Hindlimb muscle (tissue), 1 donor: ENCODE results near the gene UBE2Z. TPM values are rescaled to one million over a fixed set of nuclear protein-coding genes. Genes with fewer than 3 reads are reported as not detected.
"Not testable (repeated sequence)": the region's sequence is repeated elsewhere in the genome, so short reads cannot be mapped to it uniquely, and the experiment has no call there.

Source experiments
- DNase-seq: peaks from one replicate; pipeline ENCODE4 v3.0.0-alpha.2; 2013
- polyA plus RNA-seq: library from polyadenylated mRNA; unstranded; fragments of 120-200 nt; gene quantifications from one replicate; pipeline ENCODE4 v1.2.1, GENCODE V29; 2013; ENCODE audit not compliant: insufficient read length

The UBE2Z gene
- polyA plus RNA-seq = 54.1 TPM

GRCh38 chr17:48908047-48908843 is at the start of gene UBE2Z:
Gene UBE2Z, plus strand, starts transcription at chr17:48908407. Its CDS starts 97 bp downstream, at chr17:48908504.
- peak; percentile 96 for DNase-seq

- DNase-seq = no peak
Observed at GRCh38 chr17:48860034-48860433, 48.2 kb upstream of the UBE2Z start.

- DNase-seq = no peak
Observed at GRCh38 chr17:48860456-48860855, 47.8 kb upstream of the UBE2Z start.

- no peak for DNase-seq
Observed at GRCh38 chr17:48868916-48869500, 39.2 kb upstream of the UBE2Z start.

- DNase-seq = no peak
Observed at GRCh38 chr17:48869821-48870318, 38.3 kb upstream of the UBE2Z start.

GRCh38 chr17:48871035-48871550 is 37.1 kb upstream of the UBE2Z start:
- DNase-seq = no peak

GRCh38 chr17:48871551-48872351 is 36.5 kb upstream of the UBE2Z start:
- DNase-seq = no peak

GRCh38 chr17:48872409-48872808 is 35.8 kb upstream of the UBE2Z start:
- not testable (repeated sequence) for DNase-seq

- no peak for DNase-seq
Observed at GRCh38 chr17:48873209-48873608, 35.0 kb upstream of the UBE2Z start.

- no peak for DNase-seq
Observed at GRCh38 chr17:48873696-48874443, 34.3 kb upstream of the UBE2Z start.

- DNase-seq = peak; percentile 46
Observed at GRCh38 chr17:48878920-48879898, 29.0 kb upstream of the UBE2Z start.

GRCh38 chr17:48882272-48882671 is 25.9 kb upstream of the UBE2Z start:
- no peak for DNase-seq

GRCh38 chr17:48883171-48883570 is 25.0 kb upstream of the UBE2Z start:
- no peak for DNase-seq

- no peak for DNase-seq
Observed at GRCh38 chr17:48890086-48890485, 18.1 kb upstream of the UBE2Z start.

GRCh38 chr17:48892940-48893645 is 15.1 kb upstream of the UBE2Z start:
- DNase-seq = no peak

GRCh38 chr17:48893646-48894508 is 14.3 kb upstream of the UBE2Z start:
- no peak for DNase-seq

GRCh38 chr17:48894886-48895285 is 13.3 kb upstream of the UBE2Z start:
- no peak for DNase-seq

GRCh38 chr17:48901241-48901640 is 7.0 kb upstream of the UBE2Z start:
- no peak for DNase-seq

- DNase-seq = no peak
Observed at GRCh38 chr17:48903401-48903800, 4.8 kb upstream of the UBE2Z start.
